Dermis blood vessel endothelial cell (primary cell): ENCODE data around the gene CYFIP2. TPM values are rescaled to one million over a fixed set of nuclear protein-coding genes. Genes with fewer than 3 reads are reported as not detected.

Experiments
- DNase-seq: peaks from one replicate; pipeline ENCODE4 v3.0.0; 2010
- total RNA-seq: library from RNA; depleted of rRNA; stranded (reverse); fragments of >200 nt; gene quantifications from 2 replicates; pipeline ENCODE4 v1.2.3, GENCODE V29; 2014

The CYFIP2 gene
- total RNA-seq, 1 donor from 2014 or later: 11.7 TPM

GRCh38 chr5:157362502-157362901 is 96.6 kb downstream of the CYFIP2 start:
- DNase-seq: no peak

- no peak for DNase-seq
Measured at GRCh38 chr5:157362982-157363381, 97.1 kb downstream of the CYFIP2 start.

GRCh38 chr5:157365732-157366131 is 99.8 kb downstream of the CYFIP2 start:
- no peak for DNase-seq

- DNase-seq: peak; percentile 82
Measured at GRCh38 chr5:157366741-157367674, 101.1 kb downstream of the CYFIP2 start.

GRCh38 chr5:157369507-157369906 is 103.6 kb downstream of the CYFIP2 start:
- no peak for DNase-seq

DNA sequence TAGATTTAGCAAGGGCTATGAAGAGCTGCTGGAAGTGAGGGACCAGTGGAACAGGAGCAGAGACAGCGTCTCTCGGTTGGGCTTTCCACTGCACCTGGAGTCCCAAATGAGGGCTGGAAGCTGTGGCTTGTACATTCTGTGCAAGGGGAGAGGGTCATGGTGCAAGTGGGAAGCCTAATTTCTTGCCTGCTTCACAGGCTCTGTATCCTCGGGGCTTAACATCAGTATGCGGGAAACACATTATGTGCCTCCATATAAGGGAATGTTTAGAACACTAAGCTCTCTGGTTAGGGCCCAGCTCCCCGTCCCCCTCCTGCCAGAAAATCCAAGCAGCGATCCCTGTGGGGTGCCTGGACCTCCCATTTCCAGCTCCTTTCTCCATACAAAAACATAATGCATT is 105.0 kb downstream of the CYFIP2 start:
- DNase-seq: no peak

DNA sequence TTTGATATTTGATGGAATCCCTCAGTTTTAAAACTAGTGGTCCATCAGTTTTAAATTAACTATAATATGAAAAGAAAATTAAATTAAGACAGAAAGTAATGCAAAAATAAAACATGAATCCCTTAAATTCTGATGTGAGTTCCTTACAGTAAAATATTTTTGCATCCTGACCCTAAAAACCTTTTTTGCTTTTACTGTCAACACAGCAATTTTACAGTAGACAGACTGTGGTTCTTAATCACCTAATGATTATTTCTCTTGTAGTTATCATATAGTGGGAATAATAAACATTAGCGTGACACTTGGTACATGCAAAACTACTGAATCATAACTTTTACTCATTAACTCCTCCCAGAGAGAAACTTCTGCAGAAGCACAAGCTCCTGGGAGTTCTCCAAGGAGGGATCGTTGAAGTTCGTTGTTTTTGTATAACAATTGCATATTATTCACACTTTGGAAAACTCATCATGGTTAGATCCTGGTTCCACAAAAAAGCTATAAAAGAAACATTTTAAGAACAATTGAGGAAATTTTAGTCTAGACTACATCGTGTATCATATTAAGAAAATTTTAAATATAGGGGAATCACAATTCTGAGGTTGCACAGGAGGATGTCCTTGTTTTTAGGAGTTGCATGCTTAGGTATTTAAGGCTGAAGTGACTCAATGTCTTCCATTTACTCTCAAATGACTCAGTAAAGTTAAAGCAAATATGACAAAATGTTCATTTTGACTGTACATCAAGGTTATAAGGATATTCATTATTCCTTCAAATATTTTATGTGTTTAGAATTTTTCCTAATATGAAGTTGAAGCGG is 105.9 kb downstream of the CYFIP2 start:
- no peak for DNase-seq

DNA sequence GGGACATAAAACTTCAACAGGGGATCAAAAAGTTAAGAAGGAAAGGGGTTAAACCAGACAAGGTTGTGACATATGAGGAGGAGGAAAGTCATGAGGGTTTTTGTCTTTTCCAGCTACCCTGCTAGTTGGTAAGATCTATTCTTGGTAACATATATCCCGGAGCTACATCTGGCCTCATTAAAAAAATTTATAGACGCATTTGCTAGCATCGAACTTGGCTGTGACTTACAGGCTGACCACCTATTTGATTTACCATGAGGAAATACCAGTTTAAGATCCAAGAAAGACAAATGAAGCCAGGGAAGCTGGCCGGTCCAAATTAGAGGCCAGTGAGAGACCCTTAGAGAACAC is 106.5 kb downstream of the CYFIP2 start:
- no peak for DNase-seq

DNA sequence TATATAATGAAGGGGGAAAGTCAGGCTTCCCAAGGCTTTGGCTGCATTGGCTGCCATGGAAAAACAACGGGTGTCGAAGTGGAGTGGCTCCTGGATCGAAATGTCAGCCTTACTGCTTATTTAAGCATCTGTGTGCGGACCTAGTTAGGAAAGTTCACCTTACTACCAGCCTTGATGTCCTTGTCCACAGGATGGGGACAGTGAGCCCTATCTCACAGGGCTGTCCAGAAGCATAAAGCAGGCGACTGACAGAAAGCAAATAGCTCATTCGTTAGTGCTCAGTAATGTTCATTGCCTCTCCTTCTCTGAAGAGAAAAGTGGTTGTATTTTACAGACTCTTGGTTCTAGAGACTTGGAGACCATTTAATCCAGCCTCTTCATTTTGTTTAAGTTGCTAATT is 112.6 kb downstream of the CYFIP2 start:
- DNase-seq: no peak

DNA sequence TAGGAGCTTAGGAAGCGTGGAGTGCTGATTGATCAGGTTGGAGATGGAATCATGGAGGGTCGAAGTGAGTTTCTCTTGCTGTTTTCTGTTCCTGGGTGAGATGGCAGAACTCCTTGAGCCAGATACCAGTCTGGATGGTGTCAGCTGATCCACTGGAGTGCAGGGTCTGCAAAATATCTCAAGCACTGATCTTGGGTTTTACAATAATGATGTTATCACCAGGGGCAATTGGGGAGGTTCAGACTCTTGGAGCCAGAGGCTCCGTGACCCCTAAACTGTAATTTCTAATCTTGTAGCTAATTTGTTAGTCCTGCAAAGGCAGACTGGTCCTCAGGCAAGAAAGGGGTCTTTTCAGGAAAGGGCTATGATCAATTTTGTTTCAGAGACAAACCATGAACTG is 114.1 kb downstream of the CYFIP2 start:
- no peak for DNase-seq

DNA sequence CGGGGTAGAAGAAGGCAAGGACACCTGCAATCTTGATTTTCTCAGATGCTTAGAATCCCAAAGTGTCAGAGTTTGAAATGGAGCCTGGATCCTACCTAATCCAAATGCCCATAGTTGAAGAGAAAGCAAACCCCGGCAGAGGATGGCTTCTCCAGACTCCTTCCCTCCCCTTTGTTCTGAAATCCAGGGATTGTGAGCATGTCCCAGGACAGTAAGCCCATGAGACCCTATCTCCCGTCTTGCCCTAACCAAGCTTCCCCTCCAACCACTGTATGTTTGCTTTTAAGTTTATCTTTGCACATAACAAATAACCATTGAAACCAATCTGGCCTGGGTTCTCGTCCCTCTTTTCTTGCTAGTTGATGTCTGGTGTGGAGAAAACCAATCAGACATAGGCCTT is 115.8 kb downstream of the CYFIP2 start:
- DNase-seq: no peak

- no peak for DNase-seq
Measured at GRCh38 chr5:157382996-157383800, 117.3 kb downstream of the CYFIP2 start.

DNA sequence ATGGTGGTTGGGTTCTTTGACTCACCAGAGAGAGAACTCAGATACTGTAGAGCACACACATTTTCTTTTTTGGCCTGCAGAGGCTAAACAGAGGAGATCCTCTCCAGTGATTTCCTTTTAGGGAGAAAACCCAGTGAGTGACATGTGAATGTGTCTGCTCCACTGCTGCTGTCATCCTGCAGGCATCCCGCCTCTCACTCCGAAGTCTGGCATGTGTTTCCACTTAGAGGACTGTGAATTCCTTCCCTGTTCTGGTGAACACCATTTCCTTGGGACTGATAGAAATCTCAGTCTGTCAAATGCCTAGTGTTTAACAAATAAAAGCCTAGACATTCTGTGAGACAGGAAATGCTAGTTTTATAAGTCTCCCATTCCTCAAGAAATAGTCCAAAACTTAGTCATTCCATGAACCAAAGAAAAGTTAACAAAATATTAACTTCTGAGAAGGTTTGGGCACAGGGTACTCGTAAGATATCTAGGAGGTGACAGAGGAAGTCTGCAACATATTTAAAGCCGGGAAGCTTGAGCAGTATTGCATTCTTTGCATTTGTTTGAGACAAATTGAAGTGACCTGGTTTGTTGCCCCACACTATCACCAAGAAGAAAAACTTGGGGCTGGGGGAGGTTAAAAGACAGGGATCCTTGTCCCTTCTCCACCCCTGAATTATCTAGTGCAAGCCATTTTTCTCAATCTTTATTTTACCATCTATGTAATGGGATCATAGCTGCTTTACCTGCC is 119.2 kb downstream of the CYFIP2 start:
- DNase-seq: peak; percentile 85

GRCh38 chr5:157387041-157387563 is 121.2 kb downstream of the CYFIP2 start:
- no peak for DNase-seq

GRCh38 chr5:157387683-157388093 is 121.8 kb downstream of the CYFIP2 start:
- DNase-seq: peak; percentile 81

DNA sequence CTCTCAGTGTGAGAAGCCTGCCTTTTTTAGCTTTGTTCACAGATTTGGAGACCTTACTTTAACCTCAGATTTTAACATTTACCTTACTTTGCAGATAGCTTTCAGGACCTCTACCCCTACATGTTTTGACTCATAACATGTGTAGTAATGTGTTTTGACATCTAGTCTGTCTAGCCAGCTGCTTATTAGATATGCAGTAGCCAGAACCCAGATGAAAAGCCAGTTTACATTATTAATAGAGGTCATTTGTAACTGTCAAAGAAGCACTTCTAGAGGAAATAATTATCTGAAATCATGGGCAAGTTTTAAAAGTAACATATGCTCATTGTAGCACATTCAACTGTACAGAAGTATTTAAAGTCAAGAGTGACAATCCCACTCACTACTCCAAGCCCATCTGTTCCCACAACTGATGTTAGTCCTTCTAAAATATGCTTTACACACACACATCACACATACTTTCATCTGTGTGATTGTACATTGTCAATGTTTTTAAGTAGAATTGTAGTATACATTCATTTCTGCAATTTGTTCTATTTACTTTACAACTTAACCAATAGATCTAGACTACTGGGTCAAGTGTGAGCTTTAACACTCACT is 122.3 kb downstream of the CYFIP2 start:
- DNase-seq: no peak

GRCh38 chr5:157389103-157389502 is 123.2 kb downstream of the CYFIP2 start:
- DNase-seq: no peak

- DNase-seq: no peak
Measured at GRCh38 chr5:157390133-157390532, 124.2 kb downstream of the CYFIP2 start.

- DNase-seq: peak; percentile 55
Measured at GRCh38 chr5:157390551-157391297, 124.8 kb downstream of the CYFIP2 start.

DNA sequence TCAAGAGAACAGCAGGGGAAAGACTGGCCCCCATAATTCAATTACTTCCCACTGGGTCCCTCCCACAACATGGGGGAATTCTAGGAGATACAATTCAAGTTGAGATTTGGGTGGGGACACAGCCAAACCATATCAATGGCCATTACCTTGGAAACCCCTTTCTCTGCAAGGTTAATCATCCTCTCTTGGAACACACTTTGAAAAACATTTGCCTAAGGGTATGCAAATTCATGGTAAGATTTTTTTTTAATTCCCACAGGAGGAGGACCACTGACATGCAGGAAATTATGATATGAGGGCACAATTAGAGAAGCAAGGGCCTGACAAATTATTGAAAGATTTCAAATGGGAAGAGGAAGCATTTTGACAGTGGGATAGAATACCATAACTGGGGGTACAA is 132.4 kb downstream of the CYFIP2 start:
- DNase-seq: no peak
